ENCODE measurements around the gene ENPP7.

GRCh38 chr17:79722787-79723186 lies 8.0 kb upstream of the ENPP7 start:
- TF ChIP-seq EZH2 (IDR thresholded peaks at IDR 0.05; ENCODE audit: borderline replicate concordance, low read depth, low read length, poor library complexity, severe bottlenecking) (no peak), CTCF (conservative IDR thresholded peaks at IDR 0.05; ENCODE audit: low read depth, low read length) (no peak)
